Astrocyte (in vitro differentiated cells and primary cell): ENCODE measurements around the gene ARHGEF37. TPM values are rescaled to one million over a fixed set of nuclear protein-coding genes. Genes with fewer than 3 reads are reported as not detected.
A peak's percentile ranks its signal among the peaks of the same experiment; 100 is the strongest.
"Not testable (repeated sequence)": the region's sequence is repeated elsewhere in the genome, so short reads cannot be mapped to it uniquely, and the experiment has no call there.

Experiments used
- DNase-seq: peaks from one replicate; pipeline ENCODE4 v3.0.0-alpha.2; 2010; ENCODE audit warnings: low read depth
- FAIRE-seq: peaks from 2 replicates; lab custom pipeline; 2011; peaks lifted over from hg19 to GRCh38; lab: Jason Lieb, UNC
- H2AFZ ChIP-seq: 2 replicates; pipeline ENCODE4 v1.6.0; 2012; ENCODE audit warnings: low read depth, low read length, inconsistent platforms
- H3K27ac ChIP-seq: 2 replicates; pipeline ENCODE4 v1.5.1; 2011; ENCODE audit warnings: low read depth, low read length, inconsistent platforms
- H3K27me3 ChIP-seq: 2 replicates; pipeline ENCODE4 v1.6.0; 2011; ENCODE audit warnings: low read length, inconsistent platforms; ENCODE audit not compliant: insufficient read depth
- H3K36me3 ChIP-seq: 2 replicates; pipeline ENCODE4 v1.5.1; 2011; ENCODE audit warnings: low read length, inconsistent platforms; ENCODE audit not compliant: insufficient read depth
- H3K4me1 ChIP-seq: 2 replicates; pipeline ENCODE4 v1.5.1; 2011; ENCODE audit warnings: low read length, inconsistent platforms; ENCODE audit not compliant: insufficient read depth
- H3K4me2 ChIP-seq: 2 replicates; pipeline ENCODE4 v1.6.0; 2012; ENCODE audit warnings: low read length, inconsistent platforms
- H3K4me3 ChIP-seq: 2 replicates; pipeline ENCODE4 v1.5.1; 2011; ENCODE audit warnings: low read depth, mild to moderate bottlenecking, low read length, inconsistent platforms; ENCODE audit not compliant: insufficient read depth
- H3K79me2 ChIP-seq: 2 replicates; pipeline ENCODE4 v1.6.0; 2012; ENCODE audit warnings: mild to moderate bottlenecking, low read length, inconsistent platforms; ENCODE audit not compliant: insufficient read depth
- H3K9ac ChIP-seq: 2 replicates; pipeline ENCODE4 v1.6.0; 2012; ENCODE audit warnings: mild to moderate bottlenecking, low read length, inconsistent platforms
- H3K9me3 ChIP-seq: 2 replicates; pipeline ENCODE4 v1.5.1; 2012; ENCODE audit warnings: low read depth, mild to moderate bottlenecking, low read length, inconsistent platforms; ENCODE audit not compliant: insufficient read depth
- H4K20me1 ChIP-seq: 2 replicates; pipeline ENCODE4 v1.6.0; 2012; ENCODE audit warnings: low read length, inconsistent platforms; ENCODE audit not compliant: insufficient read depth
- H3K27ac Mint-ChIP-seq: one replicate; pipeline ENCODE4 v1.8.0; 2021; ENCODE audit warnings: mild to moderate bottlenecking, mixed read lengths; ENCODE audit not compliant: unreplicated experiment
- H3K27me3 Mint-ChIP-seq: one replicate; pipeline ENCODE4 v1.8.0; 2021; ENCODE audit warnings: low read depth, mixed read lengths; ENCODE audit not compliant: unreplicated experiment
- H3K36me3 Mint-ChIP-seq: one replicate; pipeline ENCODE4 v1.8.0; 2021; ENCODE audit warnings: low read depth, mixed read lengths; ENCODE audit not compliant: unreplicated experiment
- H3K4me1 Mint-ChIP-seq: one replicate; pipeline ENCODE4 v1.8.0; 2021; ENCODE audit warnings: low read depth, mixed read lengths; ENCODE audit not compliant: unreplicated experiment
- H3K4me3 Mint-ChIP-seq: one replicate; pipeline ENCODE4 v1.8.0; 2021; ENCODE audit warnings: mild to moderate bottlenecking, moderate library complexity, mixed read lengths; ENCODE audit not compliant: unreplicated experiment
- H3K9me3 Mint-ChIP-seq: one replicate; pipeline ENCODE4 v1.8.0; 2021; ENCODE audit warnings: mild to moderate bottlenecking, mixed read lengths; ENCODE audit not compliant: unreplicated experiment
- CTCF ChIP-seq: IDR thresholded peaks from 2 replicates; pipeline ENCODE4 v1.5.1; 2011; ENCODE audit warnings: low read depth, mild to moderate bottlenecking, inconsistent platforms, low read length, moderate library complexity; ENCODE audit not compliant: insufficient read depth
- EZH2 ChIP-seq: IDR thresholded peaks from 2 replicates; pipeline ENCODE4 v1.6.1; 2012; ENCODE audit warnings: mild to moderate bottlenecking, low read length, inconsistent platforms; ENCODE audit not compliant: insufficient read depth
- total RNA-seq: library from RNA; stranded (reverse); gene quantifications from 2 replicates; pipeline ENCODE4 v1.2.1, GENCODE V29; 2021

ARHGEF37 gene
- total RNA-seq, 1 donor from 2014 or later: 2.3 TPM

- Mint-ChIP-seq H3K4me1 (peaks cover 6% of the 10 kb centered on the region), H3K9me3 (no peaks in the 10 kb centered on the region), H3K27me3 (peaks cover 26% of the 10 kb centered on the region), H3K4me3 (no peak overlapping the region), H3K27ac (peak overlapping the region; percentile 23), H3K36me3 (no peaks in the 10 kb centered on the region)
- no peak overlapping the region for H3K27ac ChIP-seq
- no peaks in the 10 kb centered on the region for H4K20me1 ChIP-seq
- no peaks in the 10 kb centered on the region for H3K79me2 ChIP-seq
- H3K4me2 ChIP-seq: no peak overlapping the region
- no peaks in the 10 kb centered on the region for H3K36me3 ChIP-seq
- no peaks in the 10 kb centered on the region for H3K4me1 ChIP-seq
- FAIRE-seq (no peak), DNase-seq (peak; percentile 14)
- H3K4me3 ChIP-seq: no peak overlapping the region
- H2AFZ ChIP-seq: no peak overlapping the region
- H3K9ac ChIP-seq: no peak overlapping the region
- peaks cover 6% of the 10 kb centered on the region for H3K27me3 ChIP-seq
- no peak for TF ChIP-seq EZH2
- no peak for TF ChIP-seq CTCF
- H3K9me3 ChIP-seq: no peaks in the 10 kb centered on the region
These were observed 65.3 kb downstream of the ARHGEF37 start for GRCh38 chr5:149646564-149646963.

- no peak overlapping the region for H3K27ac Mint-ChIP-seq
- TF ChIP-seq EZH2: no peak
- no peak for TF ChIP-seq CTCF
- Histone ChIP-seq H3K9me3 (no peaks in the 10 kb centered on the region), H3K4me3 (no peak overlapping the region), H3K79me2 (no peaks in the 10 kb centered on the region), H4K20me1 (no peaks in the 10 kb centered on the region), H3K36me3 (no peaks in the 10 kb centered on the region), H3K4me1 (no peaks in the 10 kb centered on the region), H3K4me2 (no peak overlapping the region), H3K27ac (no peak overlapping the region), H3K27me3 (peaks cover 6% of the 10 kb centered on the region), H2AFZ (no peak overlapping the region), H3K9ac (no peak overlapping the region)
- H3K4me3 Mint-ChIP-seq: no peak overlapping the region
- no peaks in the 10 kb centered on the region for H3K9me3 Mint-ChIP-seq
- DNase-seq (no peak), FAIRE-seq (no peak)
- peaks cover 6% of the 10 kb centered on the region for H3K4me1 Mint-ChIP-seq
- peaks cover 26% of the 10 kb centered on the region for H3K27me3 Mint-ChIP-seq
- H3K36me3 Mint-ChIP-seq: no peaks in the 10 kb centered on the region
These were observed 66.0 kb downstream of the ARHGEF37 start for GRCh38 chr5:149647334-149647733.

GRCh38 chr5:149648464-149649393 is 67.4 kb downstream of the ARHGEF37 start:
- H2AFZ ChIP-seq, H3K9me3 Mint-ChIP-seq, H3K9me3 ChIP-seq, H3K4me1 ChIP-seq, DNase-seq, H3K4me1 Mint-ChIP-seq, H3K4me3 Mint-ChIP-seq, H3K36me3 ChIP-seq, H3K27me3 ChIP-seq, H3K79me2 ChIP-seq, H3K27ac Mint-ChIP-seq, FAIRE-seq, H4K20me1 ChIP-seq, H3K4me2 ChIP-seq, H3K4me3 ChIP-seq, H3K9ac ChIP-seq, H3K27ac ChIP-seq, H3K36me3 Mint-ChIP-seq: not testable (repeated sequence)
- H3K27me3 Mint-ChIP-seq: peaks cover 21% of the 10 kb centered on the region

- H3K4me3 Mint-ChIP-seq, H3K36me3 ChIP-seq, H3K4me1 Mint-ChIP-seq: not testable (repeated sequence)
These were observed 68.4 kb downstream of the ARHGEF37 start for GRCh38 chr5:149649730-149650129.

More at GRCh38 chr5:149649730-149650129, 68.4 kb downstream of the ARHGEF37 start:
- H3K9ac ChIP-seq, H3K9me3 Mint-ChIP-seq, H3K4me3 ChIP-seq, H3K27ac Mint-ChIP-seq, H3K27me3 ChIP-seq, H3K9me3 ChIP-seq, H2AFZ ChIP-seq, DNase-seq, FAIRE-seq, H3K4me2 ChIP-seq, H3K79me2 ChIP-seq, H3K27ac ChIP-seq, H3K36me3 Mint-ChIP-seq, H3K4me1 ChIP-seq, H4K20me1 ChIP-seq: not testable (repeated sequence)
- H3K27me3 Mint-ChIP-seq: peaks cover 20% of the 10 kb centered on the region
